IgD-negative memory B cell (primary cell): ENCODE data around the gene CLUH. TPM values are rescaled to one million over a fixed set of nuclear protein-coding genes. Genes with fewer than 3 reads are reported as not detected.

Experiments used
- H3K27ac Mint-ChIP-seq, 3 donors: one replicate each; pipeline ENCODE4 v1.8.0; 2020 to 2022; ENCODE audit warnings: mild to moderate bottlenecking in 3 of 3, mixed read lengths in 3 of 3, moderate library complexity in 1 of 3
- H3K27me3 Mint-ChIP-seq: one replicate; pipeline ENCODE4 v1.8.0; 2021; ENCODE audit warnings: mixed read lengths
- H3K36me3 Mint-ChIP-seq: one replicate; pipeline ENCODE4 v1.8.0; 2020; ENCODE audit warnings: mild to moderate bottlenecking, mixed read lengths
- H3K4me1 Mint-ChIP-seq, 3 donors: one replicate each; pipeline ENCODE4 v1.8.0; 2020 to 2022; ENCODE audit warnings: mixed read lengths in 3 of 3, mild to moderate bottlenecking in 1 of 3
- H3K4me3 Mint-ChIP-seq, 4 donors: one replicate each; pipeline ENCODE4 v1.8.0; 2020 to 2022; ENCODE audit warnings: mild to moderate bottlenecking in 4 of 4, mixed read lengths in 4 of 4, moderate library complexity in 3 of 4
- H3K9me3 Mint-ChIP-seq, 3 donors: one replicate each; pipeline ENCODE4 v1.8.0; 2020 to 2021; ENCODE audit warnings: mixed read lengths in 3 of 3, mild to moderate bottlenecking in 1 of 3
- polyA plus RNA-seq: library from polyadenylated mRNA; unstranded; fragments of 300-500 nt; fragmentation: Illumina TruSeq; gene quantifications from one replicate; pipeline ENCODE4 v1.2.3, GENCODE V29; 2021

The CLUH gene
- polyA plus RNA-seq, 1 donor from 2014 or later = 19.7 TPM

GRCh38 chr17:2710071-2710802, 1.3 kb downstream of the CLUH start:
- peaks cover 32 to 36% (median 33%) of the 10 kb centered on the region in 3 donors for H3K4me1 Mint-ChIP-seq
- H3K9me3 Mint-ChIP-seq = no peaks in the 10 kb centered on the region
- H3K27me3 Mint-ChIP-seq = no peaks in the 10 kb centered on the region
- H3K36me3 Mint-ChIP-seq = no peaks in the 10 kb centered on the region
- H3K4me3 Mint-ChIP-seq = peak overlapping the region; percentile 86 to 97 (median 96)
- H3K27ac Mint-ChIP-seq = peak overlapping the region; percentile 91 to 98 (median 94)

- peak overlapping the region; percentile 86 to 97 (median 96) for H3K4me3 Mint-ChIP-seq
- H3K4me1 Mint-ChIP-seq = peaks cover 32 to 40% (median 33%) of the 10 kb centered on the region in 3 donors
- H3K27me3 Mint-ChIP-seq = no peaks in the 10 kb centered on the region
- H3K36me3 Mint-ChIP-seq = no peaks in the 10 kb centered on the region
- H3K9me3 Mint-ChIP-seq = no peaks in the 10 kb centered on the region
- peak overlapping the region; percentile 91 to 98 (median 94) for H3K27ac Mint-ChIP-seq
Measured at GRCh38 chr17:2709183-2709661, 2.3 kb downstream of the CLUH start.

- no peaks in the 10 kb centered on the region for H3K9me3 Mint-ChIP-seq
- no peaks in the 10 kb centered on the region for H3K27me3 Mint-ChIP-seq
- H3K4me1 Mint-ChIP-seq = peaks cover 31 to 40% (median 33%) of the 10 kb centered on the region in 3 donors
- peak overlapping the region; percentile 91 to 98 (median 94) for H3K27ac Mint-ChIP-seq
- H3K36me3 Mint-ChIP-seq = no peaks in the 10 kb centered on the region
- H3K4me3 Mint-ChIP-seq = peak overlapping the region; percentile 86 to 97 (median 96)
Measured at GRCh38 chr17:2708585-2709182, 2.9 kb downstream of the CLUH start.

- H3K36me3 Mint-ChIP-seq = no peaks in the 10 kb centered on the region
- H3K4me1 Mint-ChIP-seq = peaks cover 29 to 40% (median 33%) of the 10 kb centered on the region in 3 donors
- H3K27me3 Mint-ChIP-seq = no peaks in the 10 kb centered on the region
- H3K4me3 Mint-ChIP-seq = peak overlapping the region; percentile 46 to 97 (median 92)
- H3K9me3 Mint-ChIP-seq = no peaks in the 10 kb centered on the region
- H3K27ac Mint-ChIP-seq = peak overlapping the region in 2 of 3 donors; percentile 59 to 98
Measured at GRCh38 chr17:2707721-2708584, 3.6 kb downstream of the CLUH start.

GRCh38 chr17:2706911-2707510, 4.6 kb downstream of the CLUH start:
- Mint-ChIP-seq H3K4me3 (peak overlapping the region in 1 of 4 donors; percentile 38), H3K4me1 (peaks cover 26 to 34% (median 29%) of the 10 kb centered on the region in 3 donors), H3K27me3 (no peaks in the 10 kb centered on the region), H3K9me3 (no peaks in the 10 kb centered on the region), H3K36me3 (no peaks in the 10 kb centered on the region), H3K27ac (no peak overlapping the region)

- peak overlapping the region in 1 of 4 donors; percentile 38 for H3K4me3 Mint-ChIP-seq
- no peaks in the 10 kb centered on the region for H3K36me3 Mint-ChIP-seq
- no peaks in the 10 kb centered on the region for H3K27me3 Mint-ChIP-seq
- no peaks in the 10 kb centered on the region for H3K9me3 Mint-ChIP-seq
- H3K27ac Mint-ChIP-seq = peak overlapping the region; percentile 35 to 71 (median 51)
- peaks cover 24 to 30% (median 29%) of the 10 kb centered on the region in 3 donors for H3K4me1 Mint-ChIP-seq
Measured at GRCh38 chr17:2705888-2706795, 5.4 kb downstream of the CLUH start.

GRCh38 chr17:2705263-2705662, 6.3 kb downstream of the CLUH start:
- Mint-ChIP-seq H3K9me3 (no peaks in the 10 kb centered on the region), H3K4me1 (peaks cover 19 to 24% (median 23%) of the 10 kb centered on the region in 3 donors), H3K27ac (peak overlapping the region in 2 of 3 donors; percentile 51 to 71), H3K4me3 (no peak overlapping the region), H3K27me3 (no peaks in the 10 kb centered on the region), H3K36me3 (no peaks in the 10 kb centered on the region)

- Mint-ChIP-seq H3K27ac (peak overlapping the region in 1 of 3 donors; percentile 51), H3K4me1 (peaks cover 15 to 20% (median 20%) of the 10 kb centered on the region in 3 donors), H3K4me3 (peak overlapping the region in 1 of 4 donors; percentile 21), H3K9me3 (no peaks in the 10 kb centered on the region), H3K27me3 (no peaks in the 10 kb centered on the region), H3K36me3 (peaks cover 1% of the 10 kb centered on the region)
Measured at GRCh38 chr17:2704890-2705248, 6.7 kb downstream of the CLUH start.

GRCh38 chr17:2704031-2704889, 7.3 kb downstream of the CLUH start:
- Mint-ChIP-seq H3K9me3 (no peaks in the 10 kb centered on the region), H3K4me3 (no peak overlapping the region), H3K36me3 (peaks cover 2% of the 10 kb centered on the region), H3K4me1 (peaks cover 9 to 15% (median 13%) of the 10 kb centered on the region in 3 donors), H3K27ac (no peak overlapping the region), H3K27me3 (no peaks in the 10 kb centered on the region)

- Mint-ChIP-seq H3K27me3 (no peaks in the 10 kb centered on the region), H3K9me3 (no peaks in the 10 kb centered on the region), H3K36me3 (peaks cover 2% of the 10 kb centered on the region), H3K4me1 (peaks cover 3 to 9% (median 8%) of the 10 kb centered on the region in 3 donors), H3K4me3 (no peak overlapping the region), H3K27ac (no peak overlapping the region)
Measured at GRCh38 chr17:2703606-2704005, 8.0 kb downstream of the CLUH start.

GRCh38 chr17:2703181-2703580, 8.4 kb downstream of the CLUH start:
- no peak overlapping the region for H3K4me3 Mint-ChIP-seq
- H3K27ac Mint-ChIP-seq = peak overlapping the region in 1 of 3 donors; percentile 14
- H3K27me3 Mint-ChIP-seq = no peaks in the 10 kb centered on the region
- H3K4me1 Mint-ChIP-seq = peaks cover under 1 to 9% (median 5%) of the 10 kb centered on the region in 3 donors
- H3K9me3 Mint-ChIP-seq = no peaks in the 10 kb centered on the region
- peaks cover 2% of the 10 kb centered on the region for H3K36me3 Mint-ChIP-seq

GRCh38 chr17:2701996-2702741, 9.4 kb downstream of the CLUH start:
- peaks cover 2% of the 10 kb centered on the region for H3K36me3 Mint-ChIP-seq
- peaks cover 0 to 9% (median 4%) of the 10 kb centered on the region in 3 donors for H3K4me1 Mint-ChIP-seq
- H3K4me3 Mint-ChIP-seq = no peak overlapping the region
- H3K27ac Mint-ChIP-seq = peak overlapping the region in 2 of 3 donors; percentile 14 to 43
- H3K27me3 Mint-ChIP-seq = no peaks in the 10 kb centered on the region
- H3K9me3 Mint-ChIP-seq = no peaks in the 10 kb centered on the region
